ENCODE measurements around the gene CX3CL1. TPM values are rescaled to one million over a fixed set of nuclear protein-coding genes. Genes with fewer than 3 reads are reported as not detected.

Gene CX3CL1
- total and polyA plus RNA-seq, 9 of the 15 experiments (the other 6 are each of a cell fraction or from before 2014, with no cell fraction given): 0.09 TPM; not detected in 8

- no peak for ATAC-seq
- Histone ChIP-seq H3K27ac (ENCODE audit: extremely low read depth, low read depth, low read length) (no peak overlapping the region), H3K9me1 (ENCODE audit: control insufficient read depth, insufficient read depth, low read length) (no peaks in the 10 kb centered on the region), H3K27me3 (ENCODE audit: control insufficient read depth in 2 of 2, insufficient read depth in 2 of 2, low read length in 2 of 2) (peaks cover 7 to 48% of the 10 kb centered on the region in 2 experiments), H3K4me3 (no peak overlapping the region), H3K79me2 (ENCODE audit: control insufficient read depth, insufficient read depth, low read length) (no peaks in the 10 kb centered on the region), H3K36me3 (ENCODE audit: control insufficient read depth, insufficient read depth, low read length) (no peaks in the 10 kb centered on the region), H2AFZ (ENCODE audit: low read depth, low read length) (no peak overlapping the region), H3K4me1 (replicated peaks in 1 of 2; ENCODE audit: control insufficient read depth in 2 of 2, insufficient read depth in 2 of 2, low read length in 2 of 2) (peaks cover 0 to 7% of the 10 kb centered on the region in 2 experiments; a peak in 2 of 5 replicates), H3K4me2 (ENCODE audit: insufficient read depth, low read length) (no peak overlapping the region), H3K9ac (ENCODE audit: insufficient read depth in 1 of 2, low read depth in 2 of 2, low read length in 2 of 2) (no peak overlapping the region), H3K9me3 (replicated peaks; ENCODE audit: control insufficient read depth, insufficient read depth, low read depth, low read length) (no peaks in the 10 kb centered on the region), H4K20me1 (replicated peaks; ENCODE audit: control insufficient read depth, insufficient read depth, low read length) (no peaks in the 10 kb centered on the region)
- CTCF ChIA-PET (ENCODE audit: low intra/inter-chr PET ratio): no interaction called here
- 2% methylated on average over 8 of the region's 9 CpGs for WGBS (ENCODE audit: insufficient coverage, low coverage, missing lambda C conversion rate)
- POLR2A ChIA-PET: no interaction called here
- intact Hi-C loops (cut with micrococcal nuclease) (no loop called here), in situ Hi-C loops (cut with MboI) (no loop called here)
- no TSS peak for BruUV-seq (replicated peaks)
- no peak for DNase-seq (ENCODE audit: extremely low read depth in 1 of 4, low spot score in 3 of 4)
- FAIRE-seq: no peak
- no peak for TF ChIP-seq ZFX (CRISPR knock-in tag; IDR thresholded peaks at IDR 0.05)
- peak; percentile 49 for TF ChIP-seq ZFP36 (IDR thresholded peaks at IDR 0.05; ENCODE audit: low read depth, low read length, partially characterized antibody)
Observed at GRCh38 chr16:57373117-57373947, 1.0 kb downstream of the CX3CL1 start.

- H3K79me2 ChIP-seq (ENCODE audit: control insufficient read depth, insufficient read depth, low read length): no peaks in the 10 kb centered on the region
- H3K27me3 ChIP-seq (ENCODE audit: control insufficient read depth in 2 of 2, insufficient read depth in 2 of 2, low read length in 2 of 2): peaks cover 7 to 48% of the 10 kb centered on the region in 2 experiments
- ATAC-seq: no peak
- no peaks in the 10 kb centered on the region for H3K9me1 ChIP-seq (ENCODE audit: control insufficient read depth, insufficient read depth, low read length)
- H3K36me3 ChIP-seq (ENCODE audit: control insufficient read depth, insufficient read depth, low read length): no peaks in the 10 kb centered on the region
- intact Hi-C loops (cut with micrococcal nuclease): no loop called here
- no peak overlapping the region for H3K9ac ChIP-seq (ENCODE audit: insufficient read depth in 1 of 2, low read depth in 2 of 2, low read length in 2 of 2)
- FAIRE-seq: peak; percentile 15
- POLR2A ChIA-PET: no interaction called here
- H3K4me3 ChIP-seq: no peak overlapping the region
- H3K4me1 ChIP-seq (replicated peaks in 1 of 2; ENCODE audit: control insufficient read depth in 2 of 2, insufficient read depth in 2 of 2, low read length in 2 of 2): peaks cover 0 to 7% of the 10 kb centered on the region in 2 experiments; a peak in 2 of 5 replicates
- no peak overlapping the region for H2AFZ ChIP-seq (ENCODE audit: low read depth, low read length)
- no TSS peak for BruUV-seq (replicated peaks)
- H4K20me1 ChIP-seq (replicated peaks; ENCODE audit: control insufficient read depth, insufficient read depth, low read length): no peaks in the 10 kb centered on the region
- H3K9me3 ChIP-seq (replicated peaks; ENCODE audit: control insufficient read depth, insufficient read depth, low read depth, low read length): no peaks in the 10 kb centered on the region
- no peak overlapping the region for H3K4me2 ChIP-seq (ENCODE audit: insufficient read depth, low read length)
- no peak overlapping the region for H3K27ac ChIP-seq (ENCODE audit: extremely low read depth, low read depth, low read length)
- no peak for DNase-seq (ENCODE audit: extremely low read depth in 1 of 4, low spot score in 3 of 4)
- CTCF ChIA-PET (ENCODE audit: low intra/inter-chr PET ratio): no interaction called here
- in situ Hi-C loops (cut with MboI): no loop called here
- WGBS (ENCODE audit: insufficient coverage, low coverage, missing lambda C conversion rate): 5% methylated on average over 9 of the region's 9 CpGs
- TF ChIP-seq ZNF740 (CRISPR knock-in tag; IDR thresholded peaks at IDR 0.05) (peak; percentile 57; the same call in 1 of the 2 replicates), ZNF740 (tag; IDR thresholded peaks at IDR 0.05) (no peak), NCOA1 (IDR thresholded peaks at IDR 0.05; ENCODE audit: low read depth) (no peak)
Observed at GRCh38 chr16:57374067-57374534, 1.8 kb downstream of the CX3CL1 start.

Measured in K562 (cell line).